ENCODE measurements around the gene PRRG3. TPM values are rescaled to one million over a fixed set of nuclear protein-coding genes. Genes with fewer than 3 reads are reported as not detected.

The PRRG3 gene
- polyA plus RNA-seq, 3 donors: not detected

DNA sequence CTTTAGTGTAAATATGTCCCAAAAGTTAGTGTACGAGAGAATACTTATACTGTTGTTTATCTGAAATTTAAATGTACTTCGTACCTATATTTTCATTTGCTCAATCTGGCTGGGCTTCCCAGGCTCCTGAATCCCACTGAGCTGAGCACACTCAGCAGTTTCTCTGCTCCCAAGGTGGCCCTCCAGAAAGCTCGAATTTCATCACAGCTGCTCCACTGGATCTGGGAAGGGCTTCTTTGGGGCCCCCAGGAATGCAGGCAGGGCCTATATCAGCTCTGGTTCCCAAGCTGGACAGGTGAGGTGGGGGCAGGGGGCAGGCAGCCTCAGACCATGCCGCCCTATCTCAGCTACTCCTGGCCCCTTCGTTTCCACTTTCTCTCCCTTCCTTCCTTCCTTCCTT is 19.1 kb downstream of the PRRG3 start:
- no peaks in the 10 kb centered on the region for H3K79me2 ChIP-seq (ENCODE audit: insufficient read depth, low read length)
- no peaks in the 10 kb centered on the region for H3K9me3 ChIP-seq (replicated peaks in 1 of 2; ENCODE audit: control insufficient read depth in 1 of 2, insufficient read depth in 1 of 2, low read length in 2 of 2)
- Mint-ChIP-seq H3K4me1 (no peaks in the 10 kb centered on the region), H3K27ac (no peak overlapping the region), H3K4me3 (no peak overlapping the region), H3K36me3 (no peaks in the 10 kb centered on the region), H3K9me3 (no peaks in the 10 kb centered on the region), H3K27me3 (ENCODE audit: low read depth in 3 of 3) (peaks cover 2 to 8% (median 7%) of the 10 kb centered on the region in 3 donors)
- WGBS (ENCODE audit: insufficient coverage): 67% methylated on average over 1 of the region's 5 CpGs
- no peak for DNase-seq
- no peaks in the 10 kb centered on the region for H3K4me1 ChIP-seq (ENCODE audit: control insufficient read depth in 1 of 2, insufficient read depth in 2 of 2, low read length in 2 of 2)
- no peak overlapping the region for H2AFZ ChIP-seq (ENCODE audit: insufficient read depth, low read depth, low read length, poor library complexity, severe bottlenecking)
- H3K36me3 ChIP-seq (replicated peaks in 1 of 2; ENCODE audit: control insufficient read depth in 1 of 2, insufficient read depth in 2 of 2, low read length in 2 of 2): no peaks in the 10 kb centered on the region
- H3K4me3 ChIP-seq (replicated peaks in 1 of 3; ENCODE audit: low read depth in 2 of 3, low read length in 3 of 3): no peak overlapping the region
- intact Hi-C loops (cut with micrococcal nuclease): no loop called here
- H3K4me2 ChIP-seq (replicated peaks; ENCODE audit: extremely low read depth, low read length, poor library complexity, severe bottlenecking): no peak overlapping the region
- no peaks in the 10 kb centered on the region for H3K27me3 ChIP-seq (ENCODE audit: control insufficient read depth in 2 of 2, insufficient read depth in 2 of 2, low read length in 2 of 2)
- no peak overlapping the region for H3K9ac ChIP-seq (ENCODE audit: insufficient read depth, low read length, poor library complexity, severe bottlenecking)
- no peak overlapping the region for H3K27ac ChIP-seq (ENCODE audit: low read depth in 1 of 2, low read length in 2 of 2)
- H4K20me1 ChIP-seq (ENCODE audit: insufficient read depth, low read length): no peaks in the 10 kb centered on the region
- TF ChIP-seq, protein P1, sequence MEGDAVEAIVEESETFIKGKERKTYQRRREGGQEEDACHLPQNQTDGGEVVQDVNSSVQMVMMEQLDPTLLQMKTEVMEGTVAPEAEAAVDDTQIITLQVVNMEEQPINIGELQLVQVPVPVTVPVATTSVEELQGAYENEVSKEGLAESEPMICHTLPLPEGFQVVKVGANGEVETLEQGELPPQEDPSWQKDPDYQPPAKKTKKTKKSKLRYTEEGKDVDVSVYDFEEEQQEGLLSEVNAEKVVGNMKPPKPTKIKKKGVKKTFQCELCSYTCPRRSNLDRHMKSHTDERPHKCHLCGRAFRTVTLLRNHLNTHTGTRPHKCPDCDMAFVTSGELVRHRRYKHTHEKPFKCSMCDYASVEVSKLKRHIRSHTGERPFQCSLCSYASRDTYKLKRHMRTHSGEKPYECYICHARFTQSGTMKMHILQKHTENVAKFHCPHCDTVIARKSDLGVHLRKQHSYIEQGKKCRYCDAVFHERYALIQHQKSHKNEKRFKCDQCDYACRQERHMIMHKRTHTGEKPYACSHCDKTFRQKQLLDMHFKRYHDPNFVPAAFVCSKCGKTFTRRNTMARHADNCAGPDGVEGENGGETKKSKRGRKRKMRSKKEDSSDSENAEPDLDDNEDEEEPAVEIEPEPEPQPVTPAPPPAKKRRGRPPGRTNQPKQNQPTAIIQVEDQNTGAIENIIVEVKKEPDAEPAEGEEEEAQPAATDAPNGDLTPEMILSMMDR (IDR thresholded peaks at IDR 0.05): no peak

DNA sequence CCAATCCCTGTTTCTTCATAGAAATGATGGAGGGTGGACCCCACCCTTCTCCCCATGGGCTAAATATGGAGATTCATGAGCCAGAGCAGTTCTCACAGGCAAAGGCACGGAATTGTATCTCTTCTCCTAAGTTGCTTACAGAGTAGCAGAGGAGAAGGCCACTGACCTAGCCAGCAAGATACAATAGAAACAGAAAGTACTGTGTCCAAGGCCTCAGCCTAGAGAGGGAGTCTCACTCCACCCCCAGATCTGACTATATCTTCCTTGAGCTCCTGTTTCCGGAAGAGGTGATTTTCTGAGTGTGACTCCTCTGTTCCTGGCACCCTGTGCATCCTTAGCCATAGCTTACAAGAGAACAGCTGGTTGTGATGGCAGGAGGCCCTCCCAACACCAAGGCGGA is 20.5 kb downstream of the PRRG3 start, which contains the start of gene FATE1:
TSS of gene FATE1 (plus strand) at position 284 of the 400 bp plus-strand sequence. CDS start at position 369, 85 bp downstream.
- Histone ChIP-seq H3K27me3 (ENCODE audit: control insufficient read depth in 2 of 2, insufficient read depth in 2 of 2, low read length in 2 of 2) (no peaks in the 10 kb centered on the region), H3K36me3 (replicated peaks in 1 of 2; ENCODE audit: control insufficient read depth in 1 of 2, insufficient read depth in 2 of 2, low read length in 2 of 2) (no peaks in the 10 kb centered on the region), H3K4me2 (replicated peaks; ENCODE audit: extremely low read depth, low read length, poor library complexity, severe bottlenecking) (no peak within 1 kb of the TSS), H3K4me1 (ENCODE audit: control insufficient read depth in 1 of 2, insufficient read depth in 2 of 2, low read length in 2 of 2) (no peaks in the 10 kb centered on the region), H3K9me3 (replicated peaks in 1 of 2; ENCODE audit: control insufficient read depth in 1 of 2, insufficient read depth in 1 of 2, low read length in 2 of 2) (no peaks in the 10 kb centered on the region), H2AFZ (ENCODE audit: insufficient read depth, low read depth, low read length, poor library complexity, severe bottlenecking) (no peak within 1 kb of the TSS), H3K9ac (ENCODE audit: insufficient read depth, low read length, poor library complexity, severe bottlenecking) (no peak within 1 kb of the TSS), H4K20me1 (ENCODE audit: insufficient read depth, low read length) (no peaks in the 10 kb centered on the region), H3K27ac (ENCODE audit: low read depth in 1 of 2, low read length in 2 of 2) (no peak within 1 kb of the TSS), H3K4me3 (replicated peaks in 1 of 3; ENCODE audit: low read depth in 2 of 3, low read length in 3 of 3) (no peak within 1 kb of the TSS), H3K79me2 (ENCODE audit: insufficient read depth, low read length) (no peaks in the 10 kb centered on the region)
- intact Hi-C loops (cut with micrococcal nuclease): no loop called here
- Mint-ChIP-seq H3K4me1 (no peaks in the 10 kb centered on the region), H3K27me3 (ENCODE audit: low read depth in 3 of 3) (peaks cover 1 to 8% (median 8%) of the 10 kb centered on the region in 3 donors), H3K36me3 (no peaks in the 10 kb centered on the region), H3K9me3 (no peaks in the 10 kb centered on the region), H3K27ac (no peak within 1 kb of the TSS), H3K4me3 (no peak within 1 kb of the TSS)
- no peak for DNase-seq
- no CpG with 5 or more reads among the region's 3 CpGs for WGBS (ENCODE audit: insufficient coverage)
- TF ChIP-seq, protein P1 (IDR thresholded peaks at IDR 0.05): no peak

Data from CD14-positive monocyte (primary cell).